ENCODE data around the gene RGS8.

The RGS8 gene

GRCh38 chr1:182643699-182644098 is 40.7 kb downstream of the RGS8 start:
- DNase-seq (ENCODE audit: extremely low spot score) = no peak
- ChIA-PET POLR2A (no interaction called here), CTCF (interaction anchor here (1.1 to 3.6 kb wide), 9 partner anchors 11 to 139 kb away, joined by 3 to 18 read pairs (median 4); no protein-coding TSS in a partner anchor)
- no peak for TF ChIP-seq CTCF (IDR thresholded peaks at IDR 0.05; ENCODE audit: control extremely low read depth, extremely low read depth, low read depth, missing control alignments)

GRCh38 chr1:182642461-182642860 is 41.9 kb downstream of the RGS8 start:
- TF ChIP-seq CTCF (IDR thresholded peaks at IDR 0.05; ENCODE audit: control extremely low read depth, extremely low read depth, low read depth, missing control alignments) = no peak
- ChIA-PET CTCF (interaction anchor here (1.4 to 3.2 kb wide), 6 partner anchors 11 to 140 kb away, joined by 4 to 18 read pairs (median 4); no protein-coding TSS in a partner anchor), POLR2A (no interaction called here)
- no peak for DNase-seq (ENCODE audit: extremely low spot score)

- TF ChIP-seq CTCF (IDR thresholded peaks at IDR 0.05; ENCODE audit: control extremely low read depth, extremely low read depth, low read depth, missing control alignments) = no peak
- no peak for DNase-seq (ENCODE audit: extremely low spot score)
- ChIA-PET POLR2A (no interaction called here), CTCF (interaction anchor here (0.9 to 3.2 kb wide), 9 partner anchors 12 to 141 kb away, joined by 3 to 18 read pairs (median 4); no protein-coding TSS in a partner anchor)
Measured at GRCh38 chr1:182641561-182641960, 42.8 kb downstream of the RGS8 start.

GRCh38 chr1:182639330-182639729 is 45.1 kb downstream of the RGS8 start:
- CTCF ChIA-PET = interaction anchor here (0.9 to 2.2 kb wide), 2 partner anchors 10 to 144 kb away, joined by 3 to 5 read pairs; no protein-coding TSS in a partner anchor
- POLR2A ChIA-PET = no interaction called here

GRCh38 chr1:182637769-182638168 is 46.6 kb downstream of the RGS8 start:
- CTCF ChIA-PET = interaction anchor here (0.9 to 2.6 kb wide), 5 partner anchors 8 to 145 kb away, joined by 3 to 14 read pairs (median 3); no protein-coding TSS in a partner anchor
- TF ChIP-seq CTCF (IDR thresholded peaks at IDR 0.05; ENCODE audit: control extremely low read depth, extremely low read depth, low read depth, missing control alignments) = no peak
- POLR2A ChIA-PET = no interaction called here
- no peak for DNase-seq (ENCODE audit: extremely low spot score)

More at GRCh38 chr1:182639330-182639729, 45.1 kb downstream of the RGS8 start:
- no peak for DNase-seq (ENCODE audit: extremely low spot score)
- TF ChIP-seq CTCF (IDR thresholded peaks at IDR 0.05; ENCODE audit: control extremely low read depth, extremely low read depth, low read depth, missing control alignments) = no peak

GRCh38 chr1:182635871-182636270 is 48.5 kb downstream of the RGS8 start:
- POLR2A ChIA-PET = no interaction called here
- CTCF ChIA-PET = interaction anchor here (0.9 to 2.6 kb wide), 5 partner anchors 12 to 147 kb away, joined by 3 to 14 read pairs (median 4); no protein-coding TSS in a partner anchor
- DNase-seq (ENCODE audit: extremely low spot score) = no peak
- no peak for TF ChIP-seq CTCF (IDR thresholded peaks at IDR 0.05; ENCODE audit: control extremely low read depth, extremely low read depth, low read depth, missing control alignments)

Data from GM10248 (cell line).